WI38 (cell line): ENCODE data around the gene ALDH3B1.
"Not testable (repeated sequence)": the region's sequence is repeated elsewhere in the genome, so short reads cannot be mapped to it uniquely, and the experiment has no call there.

ENCODE experiments used
- H3K4me3 ChIP-seq: 2 replicates; pipeline ENCODE4 v1.5.1; 2011; ENCODE audit warnings: low read depth, mild to moderate bottlenecking, control low read depth, low read length
- TF ChIP-seq, protein P1 (sequence below): IDR thresholded peaks from 2 replicates; pipeline ENCODE4 v1.5.1; 2012; ENCODE audit warnings: low read depth, mild to moderate bottlenecking, control low read depth, low read length

The ALDH3B1 gene, protein sequence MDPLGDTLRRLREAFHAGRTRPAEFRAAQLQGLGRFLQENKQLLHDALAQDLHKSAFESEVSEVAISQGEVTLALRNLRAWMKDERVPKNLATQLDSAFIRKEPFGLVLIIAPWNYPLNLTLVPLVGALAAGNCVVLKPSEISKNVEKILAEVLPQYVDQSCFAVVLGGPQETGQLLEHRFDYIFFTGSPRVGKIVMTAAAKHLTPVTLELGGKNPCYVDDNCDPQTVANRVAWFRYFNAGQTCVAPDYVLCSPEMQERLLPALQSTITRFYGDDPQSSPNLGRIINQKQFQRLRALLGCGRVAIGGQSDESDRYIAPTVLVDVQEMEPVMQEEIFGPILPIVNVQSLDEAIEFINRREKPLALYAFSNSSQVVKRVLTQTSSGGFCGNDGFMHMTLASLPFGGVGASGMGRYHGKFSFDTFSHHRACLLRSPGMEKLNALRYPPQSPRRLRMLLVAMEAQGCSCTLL

DNA sequence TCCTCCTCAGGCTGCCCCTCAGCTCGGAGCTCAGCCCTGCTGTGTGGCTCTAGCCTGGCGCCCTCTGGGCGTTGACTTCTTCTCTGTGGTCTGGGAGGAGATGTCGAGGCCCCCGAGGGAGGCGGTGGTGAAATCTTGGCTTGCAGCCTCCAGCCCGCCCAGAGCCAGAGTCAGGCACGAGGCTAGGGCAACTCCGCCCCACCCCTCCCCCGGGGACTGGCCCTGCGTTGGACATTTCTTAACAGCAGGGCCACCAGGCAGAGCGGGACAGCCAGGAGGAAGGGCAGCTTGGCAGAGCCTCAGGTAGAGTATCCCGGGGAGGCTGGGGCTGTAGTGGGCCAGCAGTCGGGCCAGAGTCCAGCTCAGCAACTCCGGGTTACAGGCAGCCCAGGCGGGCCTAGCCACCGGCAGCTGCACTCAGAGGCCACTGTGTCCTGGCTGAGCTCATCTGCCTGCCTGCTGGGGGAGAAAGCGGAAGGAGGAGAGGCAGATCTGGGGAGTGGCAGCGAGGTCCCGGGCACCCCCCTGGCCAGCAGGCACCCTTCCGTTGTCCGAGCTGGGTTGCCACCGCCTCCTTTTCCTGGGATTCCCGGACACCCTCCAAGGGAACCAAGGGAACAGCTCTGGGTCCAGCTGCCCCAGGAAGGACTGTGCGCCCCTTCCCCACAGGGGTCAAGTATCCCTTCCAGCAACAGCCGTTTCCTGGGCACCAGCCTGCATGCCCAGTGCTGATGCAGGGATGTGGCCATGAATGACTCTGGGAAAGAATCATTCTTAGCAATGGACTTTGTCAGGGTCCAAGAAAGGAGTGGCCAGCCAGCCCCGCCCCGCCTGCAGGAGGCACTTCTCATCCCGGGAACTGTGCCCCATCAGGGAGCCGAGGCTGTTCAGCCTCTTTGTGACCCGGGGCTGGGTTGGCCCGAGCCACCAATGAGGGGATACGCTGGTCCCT lies at the start of gene ALDH3B1:
Gene ALDH3B1 (plus strand): TSS at position 238 of the 952 bp plus-strand sequence. CDS start 4,971 bp downstream, outside the sequence.
- TF ChIP-seq, protein P1, sequence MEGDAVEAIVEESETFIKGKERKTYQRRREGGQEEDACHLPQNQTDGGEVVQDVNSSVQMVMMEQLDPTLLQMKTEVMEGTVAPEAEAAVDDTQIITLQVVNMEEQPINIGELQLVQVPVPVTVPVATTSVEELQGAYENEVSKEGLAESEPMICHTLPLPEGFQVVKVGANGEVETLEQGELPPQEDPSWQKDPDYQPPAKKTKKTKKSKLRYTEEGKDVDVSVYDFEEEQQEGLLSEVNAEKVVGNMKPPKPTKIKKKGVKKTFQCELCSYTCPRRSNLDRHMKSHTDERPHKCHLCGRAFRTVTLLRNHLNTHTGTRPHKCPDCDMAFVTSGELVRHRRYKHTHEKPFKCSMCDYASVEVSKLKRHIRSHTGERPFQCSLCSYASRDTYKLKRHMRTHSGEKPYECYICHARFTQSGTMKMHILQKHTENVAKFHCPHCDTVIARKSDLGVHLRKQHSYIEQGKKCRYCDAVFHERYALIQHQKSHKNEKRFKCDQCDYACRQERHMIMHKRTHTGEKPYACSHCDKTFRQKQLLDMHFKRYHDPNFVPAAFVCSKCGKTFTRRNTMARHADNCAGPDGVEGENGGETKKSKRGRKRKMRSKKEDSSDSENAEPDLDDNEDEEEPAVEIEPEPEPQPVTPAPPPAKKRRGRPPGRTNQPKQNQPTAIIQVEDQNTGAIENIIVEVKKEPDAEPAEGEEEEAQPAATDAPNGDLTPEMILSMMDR: no peak
- peak within 1 kb of the TSS; percentile 55 for H3K4me3 ChIP-seq

DNA sequence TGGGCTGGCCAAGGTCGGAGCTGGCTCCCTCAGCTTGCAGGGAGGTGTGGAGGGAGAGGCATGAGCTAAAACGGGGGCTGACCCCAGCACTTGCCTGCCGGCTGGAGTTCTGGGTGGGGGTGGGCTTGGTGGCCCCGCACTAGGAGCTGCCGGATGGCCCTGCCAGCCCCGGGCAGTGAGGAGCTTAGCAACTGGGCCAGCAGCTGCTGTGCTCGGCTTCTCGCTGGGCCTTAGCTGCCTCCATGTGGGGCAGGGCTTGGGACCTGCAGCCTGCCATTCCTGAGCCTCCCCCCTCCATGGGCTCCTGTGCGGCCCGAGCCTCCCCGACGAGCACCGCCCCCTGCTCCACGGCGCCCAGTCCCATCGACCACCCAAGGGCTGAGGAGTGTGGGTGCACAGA lies 46.9 kb upstream of the ALDH3B1 start:
- not testable (repeated sequence) for H3K4me3 ChIP-seq

DNA sequence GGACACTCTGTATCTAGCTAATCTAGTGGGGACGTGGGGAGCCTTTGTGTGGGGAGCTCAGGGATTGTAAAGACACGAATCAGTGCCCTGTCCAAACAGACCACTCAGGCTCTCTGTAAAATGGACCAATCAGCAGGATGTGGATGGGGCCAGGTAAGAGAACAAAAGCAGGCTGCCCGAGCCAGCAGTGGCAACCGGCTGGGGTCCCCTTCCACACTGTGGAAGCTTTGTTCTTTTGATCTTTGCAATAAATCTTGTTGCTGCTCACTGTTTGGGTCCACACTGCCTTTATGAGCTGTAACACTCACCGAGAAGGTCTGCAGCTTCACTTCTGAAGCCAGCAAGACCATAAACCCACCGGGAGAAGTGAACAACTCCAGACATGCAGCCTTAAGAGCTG lies 46.2 kb upstream of the ALDH3B1 start:
- not testable (repeated sequence) for H3K4me3 ChIP-seq

DNA sequence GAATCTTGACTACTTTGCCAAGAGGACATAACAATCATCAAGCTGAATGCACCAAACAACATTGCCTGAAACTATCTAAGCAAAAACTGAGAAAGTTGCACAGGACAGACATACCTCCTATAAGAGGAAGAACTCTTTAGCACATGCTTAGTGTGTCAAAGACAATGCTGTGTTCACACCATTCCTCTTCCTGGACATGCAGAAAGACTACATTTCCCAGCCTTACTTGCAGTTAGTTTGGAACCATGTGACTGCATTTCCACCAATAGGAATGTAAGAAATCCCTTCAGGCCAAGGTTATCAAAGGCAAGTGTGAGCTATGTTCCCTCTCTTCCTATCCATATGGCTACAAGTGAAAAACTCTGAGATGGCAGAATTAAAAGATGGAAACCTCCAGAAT lies 45.4 kb upstream of the ALDH3B1 start:
- not testable (repeated sequence) for H3K4me3 ChIP-seq

DNA sequence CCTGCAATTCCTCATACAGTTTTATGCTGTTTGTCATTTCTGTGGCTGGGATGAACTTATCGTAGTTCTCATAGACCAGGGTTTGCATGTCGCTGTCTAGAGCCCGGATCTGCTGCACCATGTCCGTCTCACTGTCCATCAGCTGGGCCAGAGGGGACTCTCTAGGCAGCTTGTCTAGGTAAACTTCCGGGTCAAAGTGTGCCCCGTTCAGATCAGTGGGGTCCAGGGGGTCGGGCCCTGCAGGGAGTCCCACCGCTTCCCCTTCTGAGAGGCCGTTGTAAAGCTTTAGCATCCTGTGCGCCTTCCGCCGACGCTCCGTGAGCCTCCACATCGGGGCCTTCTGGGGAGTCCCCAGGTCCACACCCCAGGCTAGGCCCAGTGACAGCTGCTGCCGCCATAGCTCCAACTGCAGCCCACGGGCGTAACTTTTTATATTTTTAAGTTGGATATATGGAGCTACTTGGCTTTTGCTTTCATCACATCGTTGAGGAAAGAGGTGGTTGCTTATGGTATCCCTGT lies 44.2 kb upstream of the ALDH3B1 start:
- not testable (repeated sequence) for H3K4me3 ChIP-seq

DNA sequence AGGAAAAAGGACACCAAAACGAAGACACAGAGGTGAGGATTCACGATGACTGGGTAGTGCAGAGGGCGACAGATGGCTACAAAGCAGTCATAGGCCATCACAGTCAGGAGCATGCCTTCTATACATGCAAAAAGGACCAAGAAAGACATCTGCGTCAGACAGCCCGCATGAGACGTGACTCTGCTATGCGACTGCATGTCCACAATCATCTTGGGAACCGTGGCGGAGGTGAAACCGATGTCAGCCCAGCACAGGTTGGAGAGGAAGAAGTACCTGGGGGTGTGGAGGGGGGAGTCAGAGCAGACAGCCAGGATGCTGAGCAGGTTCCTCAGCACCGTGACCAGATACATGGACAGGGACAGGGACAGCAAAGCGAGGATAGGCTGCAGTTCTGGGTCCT lies 35.4 kb upstream of the ALDH3B1 start:
- not testable (repeated sequence) for H3K4me3 ChIP-seq

DNA sequence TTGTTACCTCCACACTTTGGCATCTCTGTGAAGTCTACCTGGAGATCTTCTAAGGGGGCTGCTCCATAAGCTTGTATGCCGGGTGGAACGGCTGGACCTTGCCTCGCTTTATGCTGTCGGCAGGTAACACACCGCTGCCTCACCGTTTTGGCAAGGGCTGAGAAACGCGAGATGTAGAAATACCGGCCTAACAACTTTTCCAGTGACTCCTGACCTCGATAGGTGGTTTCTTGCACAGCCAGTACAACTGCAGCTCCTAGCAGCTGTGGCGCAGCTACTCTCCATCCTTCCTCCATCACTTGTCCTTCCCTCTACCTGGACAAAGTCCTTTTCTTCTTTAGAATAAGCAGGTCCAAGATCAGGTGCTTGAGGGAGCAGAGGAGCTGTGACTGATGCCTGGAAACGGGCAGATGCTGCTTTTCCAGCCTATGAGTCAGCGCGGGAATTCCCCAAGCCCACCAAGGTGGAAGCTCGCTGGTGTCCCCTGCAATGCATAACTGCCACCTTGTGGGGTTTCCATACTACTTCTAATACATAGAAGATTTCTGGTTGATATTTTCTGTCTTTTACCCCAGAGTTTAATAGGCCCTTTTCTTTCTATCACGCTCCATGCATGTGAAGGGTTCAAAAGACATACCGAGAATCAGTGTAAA lies 31.2 kb upstream of the ALDH3B1 start:
- not testable (repeated sequence) for H3K4me3 ChIP-seq

DNA sequence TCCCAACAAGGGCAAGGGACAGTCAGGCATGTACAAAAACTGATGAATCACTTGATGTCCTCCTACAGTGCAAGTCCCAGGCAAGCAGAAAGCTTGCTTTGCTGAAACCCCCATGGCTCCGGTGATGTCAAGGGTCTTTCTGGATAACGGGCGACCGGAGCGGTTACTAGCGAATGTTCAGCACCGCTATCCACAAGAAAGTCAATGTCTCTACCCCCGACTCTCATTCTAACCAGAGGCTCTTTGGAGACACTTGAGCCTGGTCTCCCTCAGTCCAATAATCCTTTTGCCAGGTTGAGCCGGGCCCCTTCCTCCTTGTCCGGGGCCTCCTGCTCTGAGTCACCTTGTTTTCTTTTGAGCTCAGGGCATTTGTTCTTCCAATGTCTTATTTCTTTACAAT lies 28.9 kb upstream of the ALDH3B1 start:
- not testable (repeated sequence) for H3K4me3 ChIP-seq

DNA sequence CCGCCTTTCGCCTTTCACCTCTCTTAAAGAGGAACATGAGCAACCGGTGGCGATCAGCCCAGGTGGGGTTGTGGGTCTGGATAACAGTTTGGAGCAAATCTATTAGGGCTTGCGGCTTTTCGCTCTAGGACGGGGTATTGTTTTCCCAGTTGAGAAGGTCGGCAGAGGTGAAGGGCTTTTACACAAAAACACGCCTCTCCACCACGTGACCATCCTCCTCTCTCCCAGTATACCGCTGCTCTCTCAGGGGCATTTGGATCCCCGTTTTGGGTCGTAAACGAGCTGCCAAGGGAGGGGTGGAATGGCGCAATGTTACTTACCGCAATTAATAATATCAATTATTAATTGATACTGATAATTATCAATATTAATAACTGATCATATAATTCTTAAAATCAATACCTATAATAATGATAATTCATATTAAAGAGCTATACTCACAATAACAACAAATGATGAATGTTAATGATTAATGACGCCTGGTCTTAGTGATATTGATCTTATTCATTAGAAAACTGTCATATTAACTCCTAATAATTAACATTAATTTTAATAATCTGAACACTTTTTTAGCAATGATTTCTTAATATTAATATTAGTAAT lies 27.8 kb upstream of the ALDH3B1 start:
- not testable (repeated sequence) for H3K4me3 ChIP-seq

DNA sequence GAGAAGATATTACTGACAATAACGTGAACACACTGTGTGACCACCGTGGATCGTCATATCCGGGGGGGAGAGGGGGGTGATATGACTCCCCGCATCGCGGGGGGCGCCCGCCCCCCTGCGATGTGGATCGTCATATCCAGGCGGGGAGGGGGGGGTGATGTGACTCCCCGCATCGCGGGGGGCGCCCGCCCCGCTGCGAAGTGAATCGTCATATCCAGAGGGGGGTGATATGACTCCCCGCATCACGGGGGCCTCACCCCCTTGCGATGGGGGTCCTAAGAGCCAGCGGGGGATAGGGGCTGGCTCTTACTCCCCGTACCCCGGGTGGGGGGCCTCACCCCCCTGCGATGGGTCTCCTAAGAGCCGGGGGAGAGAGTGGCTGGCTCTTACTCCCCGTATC lies 26.2 kb upstream of the ALDH3B1 start:
- TF ChIP-seq, protein P1: no peak

DNA sequence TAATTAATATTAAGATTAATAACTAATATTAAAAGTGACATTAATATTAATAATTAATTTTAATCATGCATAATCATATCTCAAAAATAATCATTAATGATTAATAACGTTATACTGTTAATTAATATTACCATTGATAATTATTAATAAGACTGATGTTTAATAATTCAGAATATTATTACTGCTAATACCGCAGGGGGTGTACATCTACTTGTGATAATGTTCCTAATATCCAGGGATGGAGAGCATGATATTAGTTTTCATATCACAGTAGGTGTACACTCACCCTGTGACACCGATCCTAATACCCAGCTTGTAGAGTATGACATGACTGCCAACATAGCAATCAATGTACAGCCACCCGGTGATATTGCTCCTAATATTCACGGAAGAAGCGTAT lies 24.8 kb upstream of the ALDH3B1 start:
- not testable (repeated sequence) for H3K4me3 ChIP-seq

More for the DNA sequence above, 26.2 kb upstream of the ALDH3B1 start:
- H3K4me3 ChIP-seq: no peak overlapping the region

DNA sequence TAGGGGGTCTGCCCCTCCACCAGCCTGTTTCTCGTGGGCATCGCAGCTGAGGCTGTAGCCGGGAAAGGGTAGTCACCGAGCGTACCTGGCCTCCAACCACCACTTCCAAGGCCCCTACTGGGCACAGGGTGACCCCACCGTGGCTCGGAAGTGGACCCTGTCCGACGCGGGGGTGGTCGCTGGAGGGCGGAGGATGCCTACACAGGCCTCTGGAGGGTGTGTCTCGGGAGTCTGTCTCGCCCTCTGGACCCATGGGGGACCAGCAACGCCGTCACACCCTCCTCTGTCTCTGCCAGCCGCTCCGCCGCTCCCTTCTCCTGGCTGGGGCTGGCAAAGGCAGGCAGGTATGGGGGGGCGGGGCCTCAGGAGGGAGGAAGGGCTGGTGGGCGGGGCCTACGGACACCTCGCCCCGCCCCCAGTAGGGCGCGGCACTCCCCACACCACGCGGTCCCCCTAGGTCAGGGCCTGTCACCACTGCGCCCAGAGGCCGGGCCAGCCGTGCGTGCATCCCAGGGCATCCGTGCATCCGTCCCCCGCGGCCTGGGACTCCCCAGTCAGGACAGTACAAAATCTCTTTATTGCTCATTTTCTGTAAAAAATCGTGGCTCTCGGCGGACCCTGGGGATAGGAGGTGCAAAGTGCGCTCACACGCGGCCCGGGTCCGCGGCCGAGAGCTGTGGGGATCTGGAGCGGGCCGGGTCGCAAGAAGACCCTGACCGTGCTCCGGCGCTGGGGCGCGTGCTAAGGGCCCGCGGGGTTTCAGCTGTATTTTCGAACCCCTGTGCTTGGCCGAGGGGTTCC lies 19.4 kb upstream of the ALDH3B1 start:
- H3K4me3 ChIP-seq: not testable (repeated sequence)

DNA sequence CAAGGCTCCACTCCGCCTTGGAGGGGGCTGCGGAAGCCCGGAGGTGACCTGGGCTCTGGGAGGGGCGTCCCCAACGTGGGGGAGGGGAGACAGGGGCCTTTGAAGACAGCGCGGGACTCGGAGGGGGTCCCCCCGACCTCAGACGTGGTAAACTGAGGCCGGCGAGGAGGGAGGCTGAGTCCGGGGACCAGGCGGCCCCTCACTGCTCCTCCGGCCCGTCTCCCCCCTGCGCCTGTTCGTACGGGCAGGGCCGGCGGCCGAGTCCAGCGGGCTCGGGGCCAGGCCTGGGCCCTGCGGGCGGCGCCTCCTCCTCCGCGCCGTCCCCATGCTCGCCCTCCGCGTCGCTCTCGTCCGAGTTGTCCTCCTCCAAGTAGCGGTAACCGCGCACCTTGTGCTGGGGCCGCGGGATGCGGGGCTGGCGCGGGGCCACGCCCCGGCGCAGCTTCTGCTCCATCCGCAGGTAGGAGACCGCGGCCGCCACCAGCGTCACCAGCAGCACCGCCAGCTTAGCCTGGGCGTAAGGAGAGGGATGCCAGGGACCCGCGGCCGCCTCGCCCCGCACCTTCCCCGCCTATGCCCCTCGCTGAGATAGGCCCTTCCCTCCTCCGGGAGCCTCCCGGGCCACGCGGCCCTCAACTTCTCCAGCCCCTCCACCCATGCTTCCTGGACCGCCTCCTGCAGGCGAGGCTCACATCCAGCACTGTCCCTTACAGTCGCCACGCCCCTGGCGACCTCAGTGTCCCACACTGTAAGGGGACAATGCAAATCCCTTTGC lies 18.6 kb upstream of the ALDH3B1 start:
- not testable (repeated sequence) for H3K4me3 ChIP-seq
